Neural cell (in vitro differentiated cells): Measurements from ENCODE around the gene TMEM139.

Experiments used
- CTCF ChIP-seq: fragments of 450-650 bp; IDR thresholded peaks from 2 replicates; pipeline ENCODE4 v1.5.1; 2014; ENCODE audit warnings: antibody characterized with exemption, mild to moderate bottlenecking, moderate library complexity; ENCODE audit not compliant: poor library complexity, severe bottlenecking
- POLR2AphosphoS5 ChIP-seq: IDR thresholded peaks from 2 replicates; pipeline ENCODE4 v1.6.1; 2012
- REST ChIP-seq: IDR thresholded peaks from 2 replicates; pipeline ENCODE4 v1.6.1; 2012; ENCODE audit warnings: borderline replicate concordance

GRCh38 chr7:143303733-143304132 is 19.0 kb downstream of the TMEM139 start:
- no peak for TF ChIP-seq CTCF
- TF ChIP-seq POLR2AphosphoS5 = no peak
- no peak for TF ChIP-seq REST
